HG03135 (cell line): ENCODE measurements around the gene SLC5A8.

Source experiments
- ATAC-seq: cut with Tn5 transposase; IDR thresholded peaks from one replicate; pipeline ENCODE4 v1.9.1; 2021; ENCODE audit warnings: mild to moderate bottlenecking, moderate library complexity; ENCODE audit not compliant: unreplicated experiment

SLC5A8 gene

GRCh38 chr12:101209319-101210302 lies at the start of gene SLC5A8:
Gene SLC5A8, minus strand, starts transcription at chr12:101210238. Its CDS starts 390 bp downstream, at chr12:101209848.
- no peak for ATAC-seq

GRCh38 chr12:101257357-101257756 lies 47.3 kb upstream of the SLC5A8 start:
- ATAC-seq: no peak

- ATAC-seq: no peak
Measured at GRCh38 chr12:101256266-101256665, 46.2 kb upstream of the SLC5A8 start.

- no peak for ATAC-seq
Measured at GRCh38 chr12:101243616-101244015, 33.6 kb upstream of the SLC5A8 start.

GRCh38 chr12:101243074-101243473 lies 33.0 kb upstream of the SLC5A8 start:
- ATAC-seq: no peak

- ATAC-seq: no peak
Measured at GRCh38 chr12:101238800-101239329, 28.8 kb upstream of the SLC5A8 start.

GRCh38 chr12:101238306-101238705 lies 28.3 kb upstream of the SLC5A8 start:
- no peak for ATAC-seq

- ATAC-seq: no peak
Measured at GRCh38 chr12:101235686-101236085, 25.6 kb upstream of the SLC5A8 start.

GRCh38 chr12:101231636-101232035 lies 21.6 kb upstream of the SLC5A8 start:
- no peak for ATAC-seq

- ATAC-seq: no peak
Measured at GRCh38 chr12:101230547-101230946, 20.5 kb upstream of the SLC5A8 start.

GRCh38 chr12:101229841-101230241 lies 19.8 kb upstream of the SLC5A8 start:
- no peak for ATAC-seq

- no peak for ATAC-seq
Measured at GRCh38 chr12:101221301-101221700, 11.3 kb upstream of the SLC5A8 start.

GRCh38 chr12:101216810-101217209 lies 6.8 kb upstream of the SLC5A8 start:
- ATAC-seq: no peak

- no peak for ATAC-seq
Measured at GRCh38 chr12:101207086-101207780, 2.8 kb downstream of the SLC5A8 start.

GRCh38 chr12:101204602-101205304 lies 5.3 kb downstream of the SLC5A8 start:
- ATAC-seq: no peak

- no peak for ATAC-seq
Measured at GRCh38 chr12:101200824-101201223, 9.2 kb downstream of the SLC5A8 start.

GRCh38 chr12:101200145-101200544 lies 9.9 kb downstream of the SLC5A8 start:
- ATAC-seq: no peak

- no peak for ATAC-seq
Measured at GRCh38 chr12:101186291-101186690, 23.7 kb downstream of the SLC5A8 start.

- ATAC-seq: no peak
Measured at GRCh38 chr12:101181776-101182175, 28.3 kb downstream of the SLC5A8 start.

- ATAC-seq: no peak
Measured at GRCh38 chr12:101174541-101174940, 35.5 kb downstream of the SLC5A8 start.

GRCh38 chr12:101173197-101173749 lies 36.8 kb downstream of the SLC5A8 start:
- ATAC-seq: no peak
